Panc1 (cell line): ENCODE measurements around the gene ATP6V1F. TPM values are rescaled to one million over a fixed set of nuclear protein-coding genes. Genes with fewer than 3 reads are reported as not detected.

Experiments used
- ATAC-seq: fragments of 200-7000 bp; cut with Tn5 transposase; 2 replicates; pipeline ENCODE4 v1.9.1; 2020; ENCODE audit warnings: mild to moderate bottlenecking, moderate library complexity
- BruUV-seq: library from RNA; stranded (reverse); fragments of 400-500 nt; replicated peaks from 2 replicates; lab custom pipeline; 2021; lab: Mats Ljungman, UMichigan
- CTCF ChIA-PET: fragments of 300-600 bp; sonication (Branson Sonifier 250); formaldehyde crosslinking; loops from one replicate; lab custom pipeline; 2022; ENCODE audit warnings: antibody characterized with exemption; lab: Charles Lee
- POLR2A ChIA-PET: fragments of 300-600 bp; sonication (Branson Sonifier 250); formaldehyde crosslinking; loops from one replicate; lab custom pipeline; 2022; ENCODE audit warnings: antibody characterized with exemption; lab: Charles Lee
- DNase-seq: peaks from one replicate; pipeline ENCODE4 v3.0.0-alpha.2; 2010; ENCODE audit warnings: low read depth, low spot score
- H3K27ac ChIP-seq: 2 replicates; pipeline ENCODE4 v1.5.1; 2011; ENCODE audit warnings: mild to moderate bottlenecking, low read length, inconsistent platforms
- H3K27me3 ChIP-seq: fragments of 200-500 bp; sonication (Bioruptor generic); 2 replicates; pipeline ENCODE4 v1.6.0; 2014; ENCODE audit warnings: low read length, inconsistent platforms; ENCODE audit not compliant: control insufficient read depth, insufficient read depth
- H3K36me3 ChIP-seq: fragments of 200-500 bp; sonication (Bioruptor generic); 2 replicates; pipeline ENCODE4 v1.5.1; 2014; ENCODE audit warnings: inconsistent platforms, mild to moderate bottlenecking, low read length, moderate library complexity; ENCODE audit not compliant: control insufficient read depth, insufficient read depth
- H3K4me1 ChIP-seq: 2 replicates; pipeline ENCODE4 v1.5.1; 2011; ENCODE audit warnings: inconsistent platforms, mild to moderate bottlenecking, low read length, moderate library complexity; ENCODE audit not compliant: control insufficient read depth, insufficient read depth
- H3K4me3 ChIP-seq, 2 experiments: 2 replicates each; pipeline ENCODE4 v1.5.1; 2011 to 2012; ENCODE audit warnings: low read depth in 2 of 2, low read length in 2 of 2, mild to moderate bottlenecking in 2 of 2, inconsistent platforms in 1 of 2, moderate library complexity in 1 of 2
- H3K9me3 ChIP-seq: fragments of 200-500 bp; sonication (Bioruptor generic); 2 replicates; pipeline ENCODE4 v1.5.1; 2014; ENCODE audit warnings: low read depth, mild to moderate bottlenecking, inconsistent platforms, low read length, moderate library complexity; ENCODE audit not compliant: control insufficient read depth, insufficient read depth
- POLR2AphosphoS5 ChIP-seq: IDR thresholded peaks from 2 replicates; pipeline ENCODE4 v1.6.1; 2012; ENCODE audit warnings: mild to moderate bottlenecking, low read depth, low read length, moderate library complexity
- SIN3A ChIP-seq: IDR thresholded peaks from 2 replicates; pipeline ENCODE4 v1.6.1; 2012; ENCODE audit warnings: low read depth, mild to moderate bottlenecking, low read length, moderate library complexity, borderline replicate concordance; ENCODE audit not compliant: insufficient read depth
- TCF7L2 ChIP-seq: IDR thresholded peaks from 2 replicates; pipeline ENCODE4 v1.6.1; 2011; ENCODE audit warnings: mild to moderate bottlenecking, low read depth, low read length, inconsistent platforms
- in situ Hi-C: cut with HindIII; loops from 2 replicates; pipeline ENCODE4 v1.10.0; 2016; ENCODE audit warnings: low sequenced_read_pairs, low pct_unique_long_range_greater_than_20kb
- intact Hi-C: fragments of 100-400 bp; cut with micrococcal nuclease; formaldehyde crosslinking; loops from one replicate; pipeline ENCODE4 v1.10.0; 2022; ENCODE audit not compliant: unreplicated experiment
- total RNA-seq: library from RNA; stranded (reverse); gene quantifications from one replicate; pipeline ENCODE4 v1.2.1, GENCODE V29; 2021; ENCODE audit not compliant: unreplicated experiment
- TF ChIP-seq, protein P1 (sequence below): fragments of 450-650 bp; IDR thresholded peaks from 2 replicates; pipeline ENCODE4 v1.5.1; 2017; ENCODE audit warnings: mild to moderate bottlenecking
- TF ChIP-seq, protein P2 (sequence below), 2 experiments: IDR thresholded peaks; 2 replicates each; pipeline ENCODE4 v1.6.1; 2011 to 2012; ENCODE audit warnings: low read depth in 2 of 2, control low read depth in 1 of 2, low read length in 1 of 2, mild to moderate bottlenecking in 1 of 2, moderate library complexity in 1 of 2; ENCODE audit not compliant: insufficient read depth in 1 of 2

The ATP6V1F gene
- total RNA-seq, 1 experiment from 2014 or later = 151 TPM

- no peak overlapping the region for H3K27ac ChIP-seq
Measured at GRCh38 chr7:128888756-128889095, 26.1 kb downstream of the ATP6V1F start.

DNA sequence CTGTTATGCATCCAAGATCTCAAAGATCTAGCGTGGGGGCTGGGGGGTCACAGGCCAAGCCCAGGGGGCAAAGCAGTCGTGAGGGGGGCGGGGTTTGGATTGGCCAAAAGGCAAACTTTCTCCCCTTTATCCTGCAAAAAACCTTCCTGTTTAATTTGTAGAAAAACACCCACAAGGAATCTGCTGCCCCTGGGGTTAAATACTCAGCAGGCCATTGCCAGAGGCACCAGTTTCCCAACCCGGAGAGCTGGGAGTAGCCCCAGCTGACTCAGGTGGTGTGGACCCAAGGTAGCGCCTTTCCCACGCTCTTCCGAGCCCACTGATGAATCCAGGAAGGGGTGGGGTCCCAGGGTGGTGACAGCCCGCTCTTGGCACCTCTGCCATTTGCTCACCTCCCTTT lies 26.5 kb downstream of the ATP6V1F start:
- intact Hi-C loops (loop anchor here (10.0 kb wide), 1 partner anchor 224 kb away; no protein-coding TSS in a partner anchor), in situ Hi-C loops (no loop called here)
- Histone ChIP-seq H3K27ac (no peak overlapping the region), H3K27me3 (no peaks in the 10 kb centered on the region), H3K4me1 (no peaks in the 10 kb centered on the region; the same call in 1 of the 2 replicates), H3K36me3 (no peaks in the 10 kb centered on the region), H3K9me3 (no peaks in the 10 kb centered on the region), H3K4me3 (no peak overlapping the region)
- no peak for TF ChIP-seq SIN3A
- TF ChIP-seq, protein P1, sequence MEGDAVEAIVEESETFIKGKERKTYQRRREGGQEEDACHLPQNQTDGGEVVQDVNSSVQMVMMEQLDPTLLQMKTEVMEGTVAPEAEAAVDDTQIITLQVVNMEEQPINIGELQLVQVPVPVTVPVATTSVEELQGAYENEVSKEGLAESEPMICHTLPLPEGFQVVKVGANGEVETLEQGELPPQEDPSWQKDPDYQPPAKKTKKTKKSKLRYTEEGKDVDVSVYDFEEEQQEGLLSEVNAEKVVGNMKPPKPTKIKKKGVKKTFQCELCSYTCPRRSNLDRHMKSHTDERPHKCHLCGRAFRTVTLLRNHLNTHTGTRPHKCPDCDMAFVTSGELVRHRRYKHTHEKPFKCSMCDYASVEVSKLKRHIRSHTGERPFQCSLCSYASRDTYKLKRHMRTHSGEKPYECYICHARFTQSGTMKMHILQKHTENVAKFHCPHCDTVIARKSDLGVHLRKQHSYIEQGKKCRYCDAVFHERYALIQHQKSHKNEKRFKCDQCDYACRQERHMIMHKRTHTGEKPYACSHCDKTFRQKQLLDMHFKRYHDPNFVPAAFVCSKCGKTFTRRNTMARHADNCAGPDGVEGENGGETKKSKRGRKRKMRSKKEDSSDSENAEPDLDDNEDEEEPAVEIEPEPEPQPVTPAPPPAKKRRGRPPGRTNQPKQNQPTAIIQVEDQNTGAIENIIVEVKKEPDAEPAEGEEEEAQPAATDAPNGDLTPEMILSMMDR = no peak
- TF ChIP-seq POLR2AphosphoS5 = no peak
- TF ChIP-seq, protein P2, sequence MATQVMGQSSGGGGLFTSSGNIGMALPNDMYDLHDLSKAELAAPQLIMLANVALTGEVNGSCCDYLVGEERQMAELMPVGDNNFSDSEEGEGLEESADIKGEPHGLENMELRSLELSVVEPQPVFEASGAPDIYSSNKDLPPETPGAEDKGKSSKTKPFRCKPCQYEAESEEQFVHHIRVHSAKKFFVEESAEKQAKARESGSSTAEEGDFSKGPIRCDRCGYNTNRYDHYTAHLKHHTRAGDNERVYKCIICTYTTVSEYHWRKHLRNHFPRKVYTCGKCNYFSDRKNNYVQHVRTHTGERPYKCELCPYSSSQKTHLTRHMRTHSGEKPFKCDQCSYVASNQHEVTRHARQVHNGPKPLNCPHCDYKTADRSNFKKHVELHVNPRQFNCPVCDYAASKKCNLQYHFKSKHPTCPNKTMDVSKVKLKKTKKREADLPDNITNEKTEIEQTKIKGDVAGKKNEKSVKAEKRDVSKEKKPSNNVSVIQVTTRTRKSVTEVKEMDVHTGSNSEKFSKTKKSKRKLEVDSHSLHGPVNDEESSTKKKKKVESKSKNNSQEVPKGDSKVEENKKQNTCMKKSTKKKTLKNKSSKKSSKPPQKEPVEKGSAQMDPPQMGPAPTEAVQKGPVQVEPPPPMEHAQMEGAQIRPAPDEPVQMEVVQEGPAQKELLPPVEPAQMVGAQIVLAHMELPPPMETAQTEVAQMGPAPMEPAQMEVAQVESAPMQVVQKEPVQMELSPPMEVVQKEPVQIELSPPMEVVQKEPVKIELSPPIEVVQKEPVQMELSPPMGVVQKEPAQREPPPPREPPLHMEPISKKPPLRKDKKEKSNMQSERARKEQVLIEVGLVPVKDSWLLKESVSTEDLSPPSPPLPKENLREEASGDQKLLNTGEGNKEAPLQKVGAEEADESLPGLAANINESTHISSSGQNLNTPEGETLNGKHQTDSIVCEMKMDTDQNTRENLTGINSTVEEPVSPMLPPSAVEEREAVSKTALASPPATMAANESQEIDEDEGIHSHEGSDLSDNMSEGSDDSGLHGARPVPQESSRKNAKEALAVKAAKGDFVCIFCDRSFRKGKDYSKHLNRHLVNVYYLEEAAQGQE (IDR thresholded peaks at IDR 0.05; ENCODE audit: insufficient read depth in 1 of 2, low read depth in 2 of 2, low read length in 1 of 2) = no peak
- no peak for TF ChIP-seq TCF7L2
- CTCF ChIA-PET = interaction anchor here (0.7 kb wide), 1 partner anchor 211 kb away, joined by 8 read pairs; no protein-coding TSS in a partner anchor
- POLR2A ChIA-PET = no interaction called here
- DNase-seq (no peak), ATAC-seq (no peak)
- BruUV-seq = no TSS peak

More at GRCh38 chr7:128888756-128889095, 26.1 kb downstream of the ATP6V1F start:
- Histone ChIP-seq H3K27me3 (no peaks in the 10 kb centered on the region), H3K9me3 (no peaks in the 10 kb centered on the region), H3K4me1 (no peaks in the 10 kb centered on the region; the same call in 1 of the 2 replicates), H3K36me3 (no peaks in the 10 kb centered on the region), H3K4me3 (no peak overlapping the region)
- TF ChIP-seq, protein P1 = no peak
- TF ChIP-seq, protein P2 (IDR thresholded peaks at IDR 0.05; ENCODE audit: insufficient read depth in 1 of 2, low read depth in 2 of 2, low read length in 1 of 2) = no peak
- no peak for TF ChIP-seq SIN3A
- TF ChIP-seq POLR2AphosphoS5 = no peak
- TF ChIP-seq TCF7L2 = no peak
- ATAC-seq = no peak
- in situ Hi-C loops (no loop called here), intact Hi-C loops (loop anchor here (10.0 kb wide), 1 partner anchor 224 kb away; no protein-coding TSS in a partner anchor)
- no TSS peak for BruUV-seq
- DNase-seq = no peak
- ChIA-PET CTCF (interaction anchor here (0.7 kb wide), 1 partner anchor 211 kb away, joined by 8 read pairs; no protein-coding TSS in a partner anchor), POLR2A (no interaction called here)
